Activated CD4-positive, alpha-beta T cell treated with anti-CD3 and anti-CD28 coated beads, Interleukin-2, amount 10 ng/mL, durations not matched to agents 7 days and 5 days (primary cell): ENCODE data around the gene SHISA9. TPM values are rescaled to one million over a fixed set of nuclear protein-coding genes. Genes with fewer than 3 reads are reported as not detected.

Experiments
- CTCF ChIA-PET: fragments of 350-600 bp; sonication (Branson Sonifier 250); formaldehyde crosslinking; loops from one replicate; lab custom pipeline; 2021; ENCODE audit warnings: antibody characterized with exemption; lab: Charles Lee
- POLR2A ChIA-PET: fragments of 350-600 bp; sonication (Branson Sonifier 250); formaldehyde crosslinking; loops from one replicate; lab custom pipeline; 2021; ENCODE audit warnings: antibody characterized with exemption; lab: Charles Lee
- DNase-seq: peaks from one replicate; pipeline ENCODE4 v3.0.0-alpha.2; 2020
- H3K27ac Mint-ChIP-seq: one replicate; pipeline ENCODE4 v1.8.0; 2021; ENCODE audit warnings: mild to moderate bottlenecking, moderate library complexity, mixed read lengths
- H3K27me3 Mint-ChIP-seq: one replicate; pipeline ENCODE4 v1.8.0; 2021; ENCODE audit warnings: mixed read lengths
- H3K36me3 Mint-ChIP-seq: one replicate; pipeline ENCODE4 v1.8.0; 2021; ENCODE audit warnings: low read depth, mixed read lengths
- H3K4me1 Mint-ChIP-seq: one replicate; pipeline ENCODE4 v1.8.0; 2021; ENCODE audit warnings: mixed read lengths
- H3K4me3 Mint-ChIP-seq: one replicate; pipeline ENCODE4 v1.8.0; 2021; ENCODE audit warnings: mild to moderate bottlenecking, moderate library complexity, mixed read lengths
- H3K9me3 Mint-ChIP-seq: one replicate; pipeline ENCODE4 v1.8.0; 2021; ENCODE audit warnings: mixed read lengths
- total RNA-seq, 2 experiments: library from RNA; stranded (reverse); gene quantifications; one replicate each; pipeline ENCODE4 v1.2.3, GENCODE V29; 2021

The SHISA9 gene
- total RNA-seq, 2 experiments from 2014 or later = 0.04 TPM; not detected in 1

DNA sequence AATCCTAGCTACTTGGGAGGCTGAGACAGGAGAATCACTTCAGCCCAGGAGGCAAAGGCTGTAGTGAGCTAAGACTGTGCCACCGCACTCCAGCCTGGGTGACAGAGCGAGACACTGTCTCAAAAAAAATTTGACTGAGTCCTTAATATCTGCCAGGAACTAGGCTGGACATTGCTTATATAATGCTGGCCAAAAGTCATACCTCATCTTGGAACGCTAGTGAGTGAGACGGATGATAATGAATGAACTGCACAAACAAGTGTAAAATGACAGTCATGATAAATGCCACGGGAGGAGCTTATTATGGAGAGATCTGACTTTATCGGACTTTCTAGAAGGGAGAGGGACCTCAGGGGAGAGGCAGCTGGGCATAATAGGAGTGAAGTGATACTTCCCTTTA, 327.6 kb downstream of the SHISA9 start:
- Mint-ChIP-seq H3K36me3 (no peaks in the 10 kb centered on the region), H3K9me3 (peaks cover 7% of the 10 kb centered on the region), H3K4me1 (no peaks in the 10 kb centered on the region), H3K4me3 (no peak overlapping the region), H3K27ac (no peak overlapping the region), H3K27me3 (no peaks in the 10 kb centered on the region)
- ChIA-PET POLR2A (no interaction called here), CTCF (no interaction called here)
- DNase-seq = no peak

DNA sequence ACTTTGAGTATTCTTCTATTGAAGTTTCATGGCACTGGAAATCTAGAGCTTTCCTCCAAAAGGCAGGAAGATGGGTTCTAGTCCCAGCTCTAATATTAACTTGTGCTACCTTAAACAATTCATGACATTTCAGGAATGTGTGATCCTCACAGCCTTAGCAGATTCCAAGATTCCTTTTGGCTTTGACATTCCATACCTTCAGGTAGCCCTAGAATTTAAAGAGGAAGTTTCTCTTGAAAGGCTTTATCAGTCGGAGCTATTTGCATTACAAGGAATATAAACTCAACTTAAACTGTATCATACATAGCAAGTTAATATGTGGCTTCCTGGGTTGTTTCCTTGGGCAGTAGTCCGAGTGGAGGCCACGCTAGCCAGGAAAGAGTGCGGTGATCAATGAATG, 330.0 kb downstream of the SHISA9 start:
- CTCF ChIA-PET = no interaction called here
- Mint-ChIP-seq H3K36me3 (no peaks in the 10 kb centered on the region), H3K4me3 (no peak overlapping the region), H3K27ac (no peak overlapping the region), H3K9me3 (peaks cover 11% of the 10 kb centered on the region), H3K27me3 (no peaks in the 10 kb centered on the region), H3K4me1 (no peaks in the 10 kb centered on the region)
- POLR2A ChIA-PET = no interaction called here
- DNase-seq = no peak

DNA sequence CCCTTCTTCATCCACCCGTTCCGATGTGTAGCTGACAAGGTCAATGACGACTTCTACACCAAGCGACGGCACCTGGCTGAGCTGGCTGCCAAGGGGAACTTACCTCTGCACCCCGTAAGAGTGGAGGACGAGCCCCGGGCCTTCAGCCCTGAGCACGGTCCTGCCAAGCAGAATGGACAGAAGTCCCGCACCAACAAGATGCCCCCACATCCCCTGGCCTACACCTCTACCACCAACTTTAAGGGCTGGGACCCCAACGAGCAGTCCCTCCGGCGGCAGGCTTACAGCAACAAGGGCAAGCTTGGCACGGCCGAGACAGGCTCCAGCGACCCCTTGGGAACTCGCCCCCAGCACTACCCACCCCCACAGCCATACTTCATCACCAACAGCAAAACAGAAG, 333.6 kb downstream of the SHISA9 start:
- peaks cover 12% of the 10 kb centered on the region for H3K9me3 Mint-ChIP-seq
- H3K36me3 Mint-ChIP-seq = no peaks in the 10 kb centered on the region
- POLR2A ChIA-PET = no interaction called here
- no peak overlapping the region for H3K4me3 Mint-ChIP-seq
- no peak for DNase-seq
- no peak overlapping the region for H3K27ac Mint-ChIP-seq
- CTCF ChIA-PET = no interaction called here
- no peaks in the 10 kb centered on the region for H3K4me1 Mint-ChIP-seq
- H3K27me3 Mint-ChIP-seq = no peaks in the 10 kb centered on the region

DNA sequence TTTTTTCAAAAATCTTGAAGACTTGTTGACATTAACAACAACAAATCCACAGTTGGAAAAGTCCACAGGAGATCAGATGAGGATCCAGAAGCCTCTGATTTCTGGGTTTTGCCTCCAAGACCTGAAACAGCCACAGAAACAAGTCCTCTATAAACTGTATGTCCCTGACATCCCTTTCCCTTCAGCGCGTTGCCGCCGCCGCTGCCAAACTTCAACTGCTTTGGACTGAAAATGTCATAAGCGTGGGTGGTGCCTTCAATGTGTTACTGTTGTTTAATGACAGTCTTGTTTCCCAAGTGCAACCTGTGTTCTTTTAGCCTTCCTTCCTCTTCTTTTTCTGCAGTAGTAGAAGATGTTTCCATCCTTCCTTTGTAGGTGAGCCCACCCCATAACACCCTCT, 334.9 kb downstream of the SHISA9 start:
- POLR2A ChIA-PET = no interaction called here
- Mint-ChIP-seq H3K4me3 (no peak overlapping the region), H3K27ac (no peak overlapping the region), H3K4me1 (no peaks in the 10 kb centered on the region), H3K9me3 (peaks cover 12% of the 10 kb centered on the region), H3K36me3 (no peaks in the 10 kb centered on the region), H3K27me3 (no peaks in the 10 kb centered on the region)
- DNase-seq = no peak
- CTCF ChIA-PET = no interaction called here

DNA sequence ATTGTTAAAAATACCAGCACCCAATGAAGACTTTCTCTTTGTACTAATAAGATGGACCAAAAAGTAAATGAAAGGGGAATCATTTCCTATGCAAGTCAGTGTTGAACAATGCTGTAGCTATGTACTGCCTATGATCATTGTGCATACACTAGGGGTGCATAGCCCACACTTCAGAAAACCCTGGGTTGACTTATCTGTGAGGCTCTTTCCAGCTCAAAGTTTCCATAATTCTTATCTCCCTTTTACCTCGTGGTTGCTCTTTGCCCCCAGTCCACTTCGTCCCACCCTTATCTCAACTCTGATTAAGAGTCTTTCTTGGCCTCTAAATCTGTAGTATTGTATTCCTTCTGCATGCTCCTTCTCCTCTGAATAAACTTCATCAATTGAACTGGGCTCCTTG, 336.8 kb downstream of the SHISA9 start:
- Mint-ChIP-seq H3K27ac (no peak overlapping the region), H3K36me3 (no peaks in the 10 kb centered on the region), H3K9me3 (peaks cover 12% of the 10 kb centered on the region), H3K4me1 (no peaks in the 10 kb centered on the region), H3K27me3 (no peaks in the 10 kb centered on the region), H3K4me3 (no peak overlapping the region)
- CTCF ChIA-PET = no interaction called here
- POLR2A ChIA-PET = no interaction called here
- no peak for DNase-seq

DNA sequence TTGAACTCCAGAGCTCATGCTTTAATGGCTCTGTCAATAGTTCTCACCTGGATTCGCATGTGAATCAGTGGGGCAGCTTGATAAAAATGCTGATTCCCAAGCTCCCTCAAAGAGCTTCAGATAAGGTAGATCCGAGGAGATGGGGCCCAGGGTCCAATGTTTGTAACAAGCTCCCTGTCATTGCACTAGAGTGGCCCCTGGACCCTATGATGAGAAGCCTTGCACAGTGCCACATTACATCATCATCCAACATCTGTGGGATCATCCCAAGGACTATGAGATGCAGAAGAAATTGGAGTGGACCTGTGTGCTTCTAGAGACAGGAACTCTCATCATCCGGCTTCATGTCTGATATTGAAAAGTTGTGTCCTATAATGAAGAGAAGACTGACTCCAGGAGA, 340.8 kb downstream of the SHISA9 start:
- Mint-ChIP-seq H3K4me3 (no peak overlapping the region), H3K36me3 (no peaks in the 10 kb centered on the region), H3K4me1 (no peaks in the 10 kb centered on the region), H3K27ac (no peak overlapping the region), H3K27me3 (no peaks in the 10 kb centered on the region), H3K9me3 (peaks cover 4% of the 10 kb centered on the region)
- ChIA-PET POLR2A (no interaction called here), CTCF (interaction anchor here (1.0 kb wide), 1 partner anchor 19 kb away, joined by 3 read pairs; no protein-coding TSS in a partner anchor)
- DNase-seq = no peak

DNA sequence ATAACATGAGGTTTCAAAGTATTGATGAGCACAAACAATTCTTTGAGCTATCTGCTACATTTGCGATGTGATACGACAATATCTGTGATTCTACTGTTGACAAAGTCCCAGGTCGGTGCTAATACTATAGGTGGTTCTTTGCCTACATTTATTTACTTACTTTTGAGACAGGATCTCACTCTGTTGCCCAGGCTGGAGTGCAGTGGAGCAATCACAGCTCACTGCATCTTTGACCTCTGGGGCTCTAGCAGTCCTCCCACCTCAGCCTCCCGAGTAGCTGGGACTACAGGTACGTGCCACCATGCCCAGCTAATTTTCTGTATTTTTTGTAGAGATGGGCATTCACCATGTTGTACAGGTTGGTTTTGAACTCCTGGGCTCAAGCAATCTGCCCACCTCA, 343.4 kb downstream of the SHISA9 start:
- ChIA-PET POLR2A (no interaction called here), CTCF (no interaction called here)
- no peaks in the 10 kb centered on the region for H3K27me3 Mint-ChIP-seq
- H3K27ac Mint-ChIP-seq = no peak overlapping the region
- no peaks in the 10 kb centered on the region for H3K4me1 Mint-ChIP-seq
- H3K4me3 Mint-ChIP-seq = no peak overlapping the region
- DNase-seq = no peak
- H3K36me3 Mint-ChIP-seq = no peaks in the 10 kb centered on the region
- no peaks in the 10 kb centered on the region for H3K9me3 Mint-ChIP-seq

DNA sequence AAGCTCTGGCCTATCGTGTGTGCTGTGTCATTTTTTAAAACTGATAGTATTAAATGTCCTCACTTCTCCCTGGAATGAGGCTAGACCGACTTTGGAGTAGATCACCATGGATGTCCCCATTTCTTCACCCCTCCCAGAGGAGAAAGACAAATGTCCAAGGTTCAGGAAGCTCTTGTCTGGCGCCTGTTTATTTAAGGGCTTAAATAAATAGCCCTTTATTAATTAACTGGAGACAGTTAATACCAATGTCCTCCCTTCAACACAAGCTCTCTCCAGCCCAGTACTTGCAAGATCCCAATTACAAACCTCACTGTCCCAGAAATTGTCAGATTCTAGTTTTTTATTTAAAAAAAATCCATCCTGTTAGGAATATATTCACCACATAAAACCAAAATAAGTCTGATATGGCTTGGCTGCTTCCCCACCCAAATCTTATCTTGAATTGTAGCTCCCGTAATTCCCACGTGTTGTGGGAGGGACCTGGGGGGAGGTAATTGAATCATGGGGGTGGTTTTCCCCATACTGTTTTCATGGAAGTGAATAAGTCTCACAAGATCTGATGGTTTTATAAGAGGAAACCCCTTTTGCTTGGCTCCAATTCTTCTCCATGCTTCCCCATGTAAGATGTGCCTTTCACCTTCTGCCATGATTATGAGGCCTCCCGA, 344.4 kb downstream of the SHISA9 start:
- DNase-seq = no peak
- Mint-ChIP-seq H3K27me3 (no peaks in the 10 kb centered on the region), H3K4me3 (no peak overlapping the region), H3K27ac (no peak overlapping the region), H3K36me3 (no peaks in the 10 kb centered on the region), H3K9me3 (no peaks in the 10 kb centered on the region), H3K4me1 (no peaks in the 10 kb centered on the region)
- POLR2A ChIA-PET = no interaction called here
- CTCF ChIA-PET = no interaction called here

DNA sequence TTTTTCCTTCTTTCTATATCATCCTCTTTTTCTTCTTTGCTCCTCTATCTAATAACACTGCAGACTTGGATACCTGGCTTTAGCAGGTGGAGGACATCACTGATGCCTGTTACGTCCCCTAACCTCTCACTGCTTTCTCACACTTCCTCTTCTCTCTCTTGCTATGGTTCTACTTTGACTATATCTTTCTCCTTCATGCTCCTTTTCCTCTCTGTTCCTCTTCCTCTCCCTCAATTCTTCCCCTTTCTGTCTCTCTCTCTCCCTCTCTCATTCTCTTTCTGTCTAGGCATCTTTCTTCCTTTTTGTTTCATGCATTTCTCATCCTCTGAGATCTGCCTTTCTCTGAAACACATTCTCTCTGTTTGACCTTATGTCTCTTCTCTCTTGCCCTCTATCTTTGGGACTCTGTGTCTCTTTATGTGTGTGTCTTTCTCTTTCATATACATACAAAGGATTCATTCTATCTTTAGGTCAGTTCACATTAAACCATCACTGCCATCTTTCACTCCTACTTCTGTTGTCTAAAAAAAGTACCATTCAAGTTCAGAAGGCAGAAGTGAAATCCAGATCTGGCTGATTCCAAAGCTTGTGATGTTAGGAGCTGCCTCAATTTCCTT, 353.7 kb downstream of the SHISA9 start:
- ChIA-PET POLR2A (no interaction called here), CTCF (no interaction called here)
- no peak for DNase-seq
- H3K9me3 Mint-ChIP-seq = peaks cover 14% of the 10 kb centered on the region
- no peaks in the 10 kb centered on the region for H3K4me1 Mint-ChIP-seq
- no peaks in the 10 kb centered on the region for H3K36me3 Mint-ChIP-seq
- H3K27me3 Mint-ChIP-seq = no peaks in the 10 kb centered on the region
- H3K4me3 Mint-ChIP-seq = no peak overlapping the region
- no peak overlapping the region for H3K27ac Mint-ChIP-seq

DNA sequence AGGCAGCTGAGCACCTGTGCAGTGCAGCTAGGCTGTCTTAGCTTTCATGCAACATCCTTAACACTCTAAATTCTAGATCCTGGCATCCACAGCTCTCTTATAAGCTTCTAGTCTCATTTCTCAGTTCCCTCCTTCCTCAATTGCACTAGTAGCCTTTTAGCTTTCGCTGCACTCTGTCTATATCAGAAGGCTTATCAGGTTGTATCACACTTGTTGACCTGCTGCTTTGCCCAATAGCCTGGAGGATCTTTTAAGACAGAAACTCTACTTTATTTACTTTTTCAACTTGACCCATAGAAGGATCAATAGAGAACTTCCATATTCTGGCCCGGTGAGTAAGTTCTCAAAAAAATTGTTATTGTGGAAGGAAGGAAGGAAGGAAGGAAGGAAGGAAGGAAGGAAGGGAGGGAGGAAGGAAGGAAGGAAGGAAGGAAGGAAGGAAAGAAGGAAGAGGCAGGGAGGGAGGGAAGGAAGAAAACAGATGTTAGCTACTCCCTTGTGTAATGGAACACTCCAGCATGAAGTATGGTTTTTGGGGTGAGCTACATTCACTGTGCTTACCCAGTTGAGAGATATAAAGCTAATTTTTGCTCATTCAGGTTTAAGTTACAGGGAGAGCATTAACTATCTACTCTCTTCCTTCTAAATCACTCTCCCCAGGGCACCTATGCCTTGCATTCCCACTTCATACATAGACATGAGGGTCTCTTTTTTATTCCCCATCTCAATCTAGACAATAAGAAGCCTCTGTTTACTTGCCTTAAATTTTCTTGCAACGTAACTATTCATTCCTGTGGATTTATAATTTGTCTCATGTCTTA, 361.1 kb downstream of the SHISA9 start:
- CTCF ChIA-PET = no interaction called here
- no peaks in the 10 kb centered on the region for H3K27me3 Mint-ChIP-seq
- H3K9me3 Mint-ChIP-seq = peaks cover 15% of the 10 kb centered on the region
- H3K36me3 Mint-ChIP-seq = no peaks in the 10 kb centered on the region
- POLR2A ChIA-PET = no interaction called here
- no peak for DNase-seq
- no peaks in the 10 kb centered on the region for H3K4me1 Mint-ChIP-seq
- H3K4me3 Mint-ChIP-seq = no peak overlapping the region
- H3K27ac Mint-ChIP-seq = no peak overlapping the region

DNA sequence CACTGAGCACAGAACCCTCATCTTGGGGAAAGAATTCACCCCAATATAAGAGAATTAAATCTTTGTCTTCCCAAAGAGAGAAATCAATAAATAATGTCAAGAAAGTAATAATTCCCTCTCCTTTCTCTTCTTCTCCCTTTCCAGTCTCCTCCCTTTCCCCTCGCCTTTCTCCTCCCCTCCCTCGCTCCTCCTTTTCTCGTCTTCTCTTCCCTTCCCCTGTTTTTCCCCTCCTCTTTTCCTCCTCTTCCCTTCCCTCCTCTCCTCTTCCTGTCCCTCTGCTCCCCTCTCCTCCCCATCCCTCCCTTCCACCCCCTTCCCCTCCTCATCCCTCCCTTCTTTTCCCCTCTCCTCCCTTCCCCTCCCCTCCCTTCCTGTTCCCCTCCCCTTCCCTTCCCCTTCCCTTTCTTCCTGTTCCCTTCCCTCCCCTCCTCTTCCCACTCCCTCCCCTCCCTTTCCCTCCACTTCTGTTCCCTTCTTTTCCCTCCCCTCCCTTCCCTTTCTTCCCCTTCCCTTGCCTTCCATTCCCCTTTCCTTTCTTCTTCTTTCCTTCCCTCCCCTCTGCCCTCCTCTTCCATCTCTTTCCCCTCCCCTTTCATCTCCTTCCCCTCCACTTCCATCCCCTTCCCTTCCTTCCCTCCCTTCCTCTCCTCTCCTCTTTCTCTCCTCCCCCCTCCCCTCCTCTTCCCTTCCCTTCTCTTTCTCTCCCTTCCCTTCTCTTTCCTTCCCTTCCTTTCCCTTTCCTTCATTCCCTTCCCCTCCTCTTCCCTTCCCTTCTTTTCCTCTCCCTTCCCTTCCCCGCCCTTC, 363.6 kb downstream of the SHISA9 start:
- POLR2A ChIA-PET = no interaction called here

DNA sequence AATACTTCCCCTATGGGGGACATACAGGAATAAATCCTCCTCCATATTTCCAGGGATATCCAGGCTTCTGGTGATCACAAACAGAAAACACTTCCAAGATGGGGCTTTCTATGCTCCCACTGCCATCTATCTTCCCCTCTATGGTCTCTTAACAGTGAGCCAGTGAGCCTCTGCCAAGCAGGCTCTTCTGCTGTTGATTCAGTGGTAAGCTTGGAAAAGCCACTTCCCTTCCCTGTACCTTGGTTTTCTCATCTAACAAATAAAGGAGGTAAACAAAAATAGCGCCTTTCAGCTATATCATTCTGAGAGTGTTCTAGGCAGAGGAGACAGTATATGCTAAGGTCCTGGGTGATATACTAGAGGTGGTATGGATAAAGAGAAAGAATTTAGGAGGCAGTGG, 368.0 kb downstream of the SHISA9 start:
- H3K27ac Mint-ChIP-seq = no peak overlapping the region
- H3K9me3 Mint-ChIP-seq = no peaks in the 10 kb centered on the region
- ChIA-PET POLR2A (no interaction called here), CTCF (no interaction called here)
- H3K4me1 Mint-ChIP-seq = no peaks in the 10 kb centered on the region
- H3K4me3 Mint-ChIP-seq = no peak overlapping the region
- no peaks in the 10 kb centered on the region for H3K27me3 Mint-ChIP-seq
- no peak for DNase-seq
- no peaks in the 10 kb centered on the region for H3K36me3 Mint-ChIP-seq

More for the DNA sequence above, 363.6 kb downstream of the SHISA9 start:
- Mint-ChIP-seq H3K4me3 (no peak overlapping the region), H3K36me3 (no peaks in the 10 kb centered on the region), H3K27ac (no peak overlapping the region), H3K27me3 (no peaks in the 10 kb centered on the region), H3K4me1 (no peaks in the 10 kb centered on the region), H3K9me3 (peaks cover 11% of the 10 kb centered on the region)
- DNase-seq = no peak
- CTCF ChIA-PET = no interaction called here
